Measurements from ENCODE around the gene LRCOL1. TPM values are rescaled to one million over a fixed set of nuclear protein-coding genes. Genes with fewer than 3 reads are reported as not detected.
A peak's percentile ranks its signal among the peaks of the same experiment; 100 is the strongest.

Gene LRCOL1
- total RNA-seq (2013), result not detected
- polyA plus RNA-seq, result not detected
- polyA minus RNA-seq, result not detected in 2 replicates
- 0 to 0.48 (median 0) reads per million in 11 experiments for total RNA-seq

GRCh38 chr12:132610051-132610759 lies at the start of gene LRCOL1:
Gene LRCOL1, minus strand, starts transcription at chr12:132610582. Its CDS starts 4,331 bp downstream, at chr12:132606251.
- intact Hi-C loops (cut with micrococcal nuclease), result loop anchor here in 1 of 2 donors (5.0 kb wide), 1 partner anchor 193 kb away; no protein-coding TSS in a partner anchor

DNA sequence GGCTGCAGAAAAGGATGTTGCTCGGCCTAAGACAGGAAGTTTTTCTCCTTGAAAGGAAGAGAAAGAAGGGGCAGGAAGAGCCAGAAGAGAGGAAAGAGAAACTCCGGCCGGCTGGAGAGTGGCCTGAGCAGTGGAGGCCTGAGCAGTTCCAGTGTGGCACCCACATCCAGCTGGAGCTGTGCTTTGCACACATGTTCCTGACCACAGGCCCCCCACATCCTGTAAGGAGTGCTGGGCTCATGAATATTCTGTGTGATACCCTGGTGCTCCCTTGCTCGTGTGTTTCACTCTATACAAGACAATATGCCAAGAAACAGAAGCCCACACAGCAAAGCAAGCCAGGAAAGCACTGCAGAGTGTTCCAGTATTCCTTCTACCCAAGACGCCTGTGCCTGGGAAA lies 49.7 kb upstream of the LRCOL1 start:
- TF ChIP-seq CTCF (IDR thresholded peaks at IDR 0.05), result no peak
- no peak overlapping the region for H3K4me3 ChIP-seq (replicated peaks in 1 of 3; ENCODE audit: low read depth in 2 of 3, low read length in 3 of 3)
- intact Hi-C loops (cut with micrococcal nuclease), result no loop called here
- H3K36me3 ChIP-seq (replicated peaks in 1 of 2; ENCODE audit: control insufficient read depth in 1 of 2, insufficient read depth in 2 of 2, low read length in 2 of 2), result peaks cover 61 to 98% of the 10 kb centered on the region in 2 donors
- H3K27ac Mint-ChIP-seq, result peak overlapping the region in 2 of 7 donors; percentile 1 to 68
- no peak overlapping the region for H3K4me2 ChIP-seq (replicated peaks; ENCODE audit: extremely low read depth, low read length, poor library complexity, severe bottlenecking)
- no peaks in the 10 kb centered on the region for H3K27me3 Mint-ChIP-seq (ENCODE audit: low read depth in 3 of 3)
- H3K9me3 ChIP-seq (replicated peaks in 1 of 2; ENCODE audit: control insufficient read depth in 1 of 2, insufficient read depth in 1 of 2, low read length in 2 of 2), result no peaks in the 10 kb centered on the region
- H3K9me3 Mint-ChIP-seq, result no peaks in the 10 kb centered on the region
- peaks cover 74 to 86% of the 10 kb centered on the region in 2 donors for H3K36me3 Mint-ChIP-seq
- no peak overlapping the region for H3K9ac ChIP-seq (ENCODE audit: insufficient read depth, low read length, poor library complexity, severe bottlenecking)
- no peaks in the 10 kb centered on the region for H4K20me1 ChIP-seq (ENCODE audit: insufficient read depth, low read length)
- H2AFZ ChIP-seq (ENCODE audit: insufficient read depth, low read depth, low read length, poor library complexity, severe bottlenecking), result no peak overlapping the region
- no peak overlapping the region for H3K27ac ChIP-seq (ENCODE audit: low read depth in 1 of 2, low read length in 2 of 2)
- 0% methylated on average over 2 of the region's 5 CpGs for WGBS (ENCODE audit: insufficient coverage)
- H3K79me2 ChIP-seq (ENCODE audit: insufficient read depth, low read length), result no peaks in the 10 kb centered on the region
- H3K4me1 Mint-ChIP-seq, result peaks cover 25% of the 10 kb centered on the region
- no peaks in the 10 kb centered on the region for H3K27me3 ChIP-seq (ENCODE audit: control insufficient read depth in 2 of 2, insufficient read depth in 2 of 2, low read length in 2 of 2)
- H3K4me3 Mint-ChIP-seq, result no peak overlapping the region
- DNase-seq, result no peak
- H3K4me1 ChIP-seq (ENCODE audit: control insufficient read depth in 1 of 2, insufficient read depth in 2 of 2, low read length in 2 of 2), result peaks cover 8 to 12% of the 10 kb centered on the region in 2 donors

More at GRCh38 chr12:132610051-132610759, at the start of gene LRCOL1:
- H3K4me2 ChIP-seq (replicated peaks; ENCODE audit: extremely low read depth, low read length, poor library complexity, severe bottlenecking), result peak within 1 kb of the TSS; percentile 15
- no peaks in the 10 kb centered on the region for H3K36me3 ChIP-seq (replicated peaks in 1 of 2; ENCODE audit: control insufficient read depth in 1 of 2, insufficient read depth in 2 of 2, low read length in 2 of 2)
- H2AFZ ChIP-seq (ENCODE audit: insufficient read depth, low read depth, low read length, poor library complexity, severe bottlenecking), result peak within 1 kb of the TSS; percentile 61
- no peak for DNase-seq
- H4K20me1 ChIP-seq (ENCODE audit: insufficient read depth, low read length), result no peaks in the 10 kb centered on the region
- TF ChIP-seq CTCF (IDR thresholded peaks at IDR 0.05), result no peak
- peaks cover 3 to 21% (median 10%) of the 10 kb centered on the region in 7 donors for H3K9me3 Mint-ChIP-seq
- H3K4me3 Mint-ChIP-seq, result peak within 1 kb of the TSS; percentile 55 to 82
- peaks cover 4 to 51% of the 10 kb centered on the region in 2 donors for H3K27me3 ChIP-seq (ENCODE audit: control insufficient read depth in 2 of 2, insufficient read depth in 2 of 2, low read length in 2 of 2)
- H3K9me3 ChIP-seq (replicated peaks in 1 of 2; ENCODE audit: control insufficient read depth in 1 of 2, insufficient read depth in 1 of 2, low read length in 2 of 2), result peaks cover 9 to 13% of the 10 kb centered on the region in 2 donors
- H3K27ac Mint-ChIP-seq, result peak within 1 kb of the TSS in 1 of 7 donors; percentile 26
- no peak within 1 kb of the TSS for H3K27ac ChIP-seq (ENCODE audit: low read depth in 1 of 2, low read length in 2 of 2)
- H3K36me3 Mint-ChIP-seq, result no peaks in the 10 kb centered on the region
- peaks cover 62 to 80% (median 66%) of the 10 kb centered on the region in 3 donors for H3K27me3 Mint-ChIP-seq (ENCODE audit: low read depth in 3 of 3)
- no peak within 1 kb of the TSS for H3K4me3 ChIP-seq (replicated peaks in 1 of 3; ENCODE audit: low read depth in 2 of 3, low read length in 3 of 3)
- WGBS (ENCODE audit: insufficient coverage), result 17% methylated on average over 35 of the region's 35 CpGs
- no peaks in the 10 kb centered on the region for H3K79me2 ChIP-seq (ENCODE audit: insufficient read depth, low read length)
- H3K9ac ChIP-seq (ENCODE audit: insufficient read depth, low read length, poor library complexity, severe bottlenecking), result no peak within 1 kb of the TSS
- H3K4me1 Mint-ChIP-seq, result peaks cover 10% of the 10 kb centered on the region
- no peaks in the 10 kb centered on the region for H3K4me1 ChIP-seq (ENCODE audit: control insufficient read depth in 1 of 2, insufficient read depth in 2 of 2, low read length in 2 of 2)
